GM18511 (cell line): ENCODE data around the gene RGPD4.

Source experiments
- ATAC-seq: cut with Tn5 transposase; IDR thresholded peaks from one replicate; pipeline ENCODE4 v1.9.1; 2021; ENCODE audit warnings: mild to moderate bottlenecking, moderate library complexity; ENCODE audit not compliant: unreplicated experiment

RGPD4 gene

GRCh38 chr2:107916696-107917370 is 90.1 kb downstream of the RGPD4 start:
- ATAC-seq = peak; percentile 72

- no peak for ATAC-seq
These were observed 100.4 kb downstream of the RGPD4 start for GRCh38 chr2:107927034-107927534.

- ATAC-seq = no peak
These were observed 104.7 kb downstream of the RGPD4 start for GRCh38 chr2:107931412-107931811.

- ATAC-seq = no peak
These were observed 105.8 kb downstream of the RGPD4 start for GRCh38 chr2:107932488-107932887.

GRCh38 chr2:107932979-107933378 is 106.3 kb downstream of the RGPD4 start:
- ATAC-seq = no peak

- ATAC-seq = no peak
These were observed 110.0 kb downstream of the RGPD4 start for GRCh38 chr2:107936433-107937359.
